ENCODE data around the gene FBXW12.

The FBXW12 gene

DNA sequence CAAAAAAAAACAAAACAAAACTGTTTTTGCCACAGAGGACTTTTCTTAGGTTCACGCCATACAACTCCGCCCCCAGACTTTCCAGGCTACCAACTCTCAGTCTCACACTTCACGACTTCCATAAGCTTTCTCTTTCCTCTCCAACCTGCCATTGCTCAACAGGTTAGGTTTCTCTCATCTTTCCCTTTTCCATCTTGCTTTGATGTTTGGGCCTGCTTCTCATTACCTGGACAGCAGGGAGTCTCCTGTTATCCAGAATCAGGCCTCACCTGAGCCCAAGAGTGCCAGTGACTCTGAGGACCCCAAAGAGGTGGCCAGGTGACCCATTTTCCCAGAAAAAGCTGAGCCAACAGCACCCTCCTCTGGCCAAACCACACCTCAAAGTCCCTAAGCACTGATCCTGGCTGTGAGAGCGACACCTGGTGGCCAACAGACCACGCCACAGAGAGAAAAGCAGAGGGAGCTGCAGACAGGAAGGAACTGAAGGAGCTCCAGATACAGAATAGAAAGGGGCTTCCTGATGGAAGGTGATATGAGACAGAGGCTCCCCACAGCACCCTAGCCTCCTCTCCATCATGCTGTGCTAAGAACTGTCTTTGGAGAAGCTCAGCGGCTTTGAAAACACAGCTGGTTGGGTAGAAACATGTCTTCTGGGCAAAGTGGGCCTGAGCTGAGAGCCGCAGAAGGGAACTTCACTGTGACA, 63.9 kb downstream of the FBXW12 start:
- DNase-seq (ENCODE audit: low spot score), result peak; percentile 87

DNA sequence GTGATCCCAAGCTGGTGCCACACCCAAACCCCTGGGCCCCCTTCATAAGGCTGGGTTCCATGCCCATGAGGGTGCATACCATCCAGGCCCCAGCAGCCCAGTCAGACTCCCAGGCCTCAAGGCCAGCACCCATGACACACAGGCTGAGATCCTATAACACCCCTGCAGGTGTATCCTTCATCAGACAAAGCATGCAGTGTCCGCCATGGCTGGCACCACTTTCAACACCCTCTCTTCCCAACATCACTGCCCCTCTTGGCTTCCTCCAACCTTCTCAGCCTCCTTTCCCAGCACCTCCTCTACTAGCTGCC, 64.4 kb downstream of the FBXW12 start:
- DNase-seq (ENCODE audit: low spot score), result no peak

DNA sequence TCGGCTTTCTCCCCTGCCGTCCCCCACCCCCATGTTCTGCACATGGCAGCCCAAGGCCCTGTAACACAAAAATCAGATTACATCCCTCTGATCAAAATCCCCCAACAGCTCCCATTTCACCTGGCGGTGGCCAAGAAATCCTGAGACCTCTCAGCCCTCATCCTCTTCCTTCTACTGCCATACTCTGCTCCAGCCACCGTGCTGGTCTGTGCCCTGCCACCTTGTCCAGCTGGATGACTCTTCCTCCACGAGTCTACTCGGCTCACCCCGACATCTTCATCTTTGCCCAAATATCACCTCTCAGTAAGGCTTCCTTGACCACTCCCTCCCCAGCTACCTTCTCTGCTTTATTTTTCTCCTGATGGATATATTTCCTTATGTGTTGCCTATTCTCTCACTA, 64.8 kb downstream of the FBXW12 start:
- DNase-seq (ENCODE audit: low spot score), result no peak

DNA sequence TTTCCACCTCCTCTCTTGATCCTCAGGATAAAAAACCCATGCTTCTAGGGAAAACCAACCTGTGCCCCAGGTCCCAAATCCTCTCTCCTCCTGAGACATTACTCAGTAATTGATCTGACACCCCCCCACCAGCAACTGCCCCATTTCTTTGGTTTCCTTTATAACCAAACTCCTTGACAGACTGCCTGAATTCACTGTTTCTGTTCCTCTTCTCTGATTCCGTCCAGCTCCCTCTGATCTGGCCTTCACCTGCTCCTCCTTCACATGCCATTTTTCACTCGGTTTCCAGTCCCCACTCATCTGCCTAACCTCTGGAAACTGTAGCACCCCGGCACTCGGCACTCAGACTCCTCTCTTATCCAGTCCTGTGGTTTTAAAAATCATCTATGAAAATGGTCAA, 65.8 kb downstream of the FBXW12 start:
- no peak for DNase-seq (ENCODE audit: low spot score)

DNA sequence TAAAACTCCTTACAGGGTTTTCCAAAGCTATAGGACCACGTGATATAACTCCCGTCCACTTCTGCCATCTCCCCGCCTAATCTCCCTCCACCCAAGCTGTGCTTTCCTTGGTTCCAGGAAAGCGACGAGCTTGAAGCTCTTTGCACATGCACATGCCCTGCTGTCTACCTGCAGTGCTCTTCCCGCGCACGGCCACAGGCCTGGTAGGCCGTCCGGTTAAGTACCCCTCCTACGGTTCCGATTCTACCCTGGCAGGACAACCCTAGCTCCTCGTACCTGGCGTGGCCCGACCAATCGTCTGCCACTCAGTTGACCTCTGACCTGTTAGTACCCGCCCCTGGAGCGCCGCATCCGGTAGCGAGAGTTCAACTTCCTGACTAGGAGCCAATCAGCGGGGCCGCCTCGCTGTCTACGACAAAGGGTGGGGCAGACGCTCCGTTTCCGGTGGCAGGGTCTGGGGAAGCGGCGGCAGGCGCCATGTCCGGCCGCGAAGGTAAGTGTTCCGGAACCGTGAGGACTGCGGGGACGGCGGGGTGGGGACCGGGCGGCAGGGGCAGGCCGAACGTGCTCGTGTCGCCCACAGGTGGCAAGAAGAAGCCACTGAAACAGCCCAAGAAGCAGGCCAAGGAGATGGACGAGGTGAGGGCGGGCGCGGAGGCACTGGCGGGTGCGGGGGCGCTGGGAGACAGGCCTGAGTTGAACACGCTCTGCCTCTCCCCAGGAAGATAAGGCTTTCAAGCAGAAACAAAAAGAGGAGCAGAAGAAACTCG, 68.0 kb downstream of the FBXW12 start, which contains the start of the genes CCDC51 and TMA7:
Gene CCDC51, minus strand, starts transcription at position 300 of the 770 bp plus-strand sequence. CDS start 4,991 bp downstream, outside the sequence.
Gene TMA7, plus strand, starts transcription at position 438 of the 770 bp plus-strand sequence. Its CDS starts 40 bp downstream, at position 478.
- DNase-seq (ENCODE audit: low spot score), result peak; percentile 98

DNA sequence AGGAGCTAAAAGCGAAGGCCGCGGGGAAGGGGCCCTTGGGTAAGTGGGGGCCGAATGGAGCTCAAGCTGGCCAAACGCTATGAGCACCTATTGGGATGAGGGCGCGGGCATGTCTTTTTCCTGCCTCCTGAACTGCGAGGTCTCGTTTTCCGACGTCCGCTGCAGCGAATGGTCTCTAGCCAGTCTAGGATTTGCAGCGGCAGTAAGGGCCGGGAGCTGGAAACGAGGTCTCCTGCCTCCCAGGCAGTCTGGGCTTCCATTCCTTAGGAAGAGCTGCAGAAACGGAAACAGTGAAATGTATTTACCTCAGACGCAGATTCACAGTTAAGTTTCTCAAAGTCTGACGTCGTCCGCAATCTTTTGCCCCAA, 68.6 kb downstream of the FBXW12 start:
- DNase-seq (ENCODE audit: low spot score), result no peak

DNA sequence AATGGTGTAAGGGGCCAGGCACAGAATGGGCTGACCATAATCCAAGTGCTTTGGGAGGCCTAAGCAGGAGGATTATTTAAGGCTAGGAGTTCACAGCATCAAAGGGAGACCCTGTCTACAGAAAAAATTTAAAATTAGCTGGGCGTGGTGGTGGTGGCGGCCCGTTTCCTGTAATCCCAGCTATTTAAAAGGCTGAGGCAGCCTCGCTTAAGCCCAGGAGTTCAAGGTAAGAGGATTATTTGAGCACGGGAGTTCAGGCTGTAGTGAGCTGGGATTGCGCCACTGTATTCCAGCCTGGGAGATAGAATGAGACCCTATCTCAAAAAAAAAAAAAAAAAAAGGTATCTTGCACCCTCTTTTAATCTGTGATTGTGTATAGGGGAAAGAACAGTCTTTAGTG, 69.9 kb downstream of the FBXW12 start:
- no peak for DNase-seq (ENCODE audit: low spot score)

All from globus pallidus (tissue), 1 donor.